CD8-positive, alpha-beta memory T cell (primary cell): ENCODE results near the gene ACOX2. TPM values are rescaled to one million over a fixed set of nuclear protein-coding genes. Genes with fewer than 3 reads are reported as not detected.

Experiments
- CTCF ChIA-PET: fragments of 350-600 bp; sonication (Branson Sonifier 250); formaldehyde crosslinking; loops from one replicate; lab custom pipeline; 2021; ENCODE audit warnings: antibody characterized with exemption; lab: Charles Lee
- POLR2A ChIA-PET: fragments of 350-600 bp; sonication (Branson Sonifier 250); formaldehyde crosslinking; loops from one replicate; lab custom pipeline; 2021; ENCODE audit warnings: antibody characterized with exemption; lab: Charles Lee
- DNase-seq, 5 donors: peaks; one replicate each; pipeline versions ENCODE4 v3.0.0 to v3.0.0-alpha.2; 2020 to 2022; ENCODE audit warnings: mixed read lengths in 1 of 5
- H3K27ac ChIP-seq: one replicate; pipeline ENCODE4 v1.7.0; 2013; ENCODE audit warnings: low read depth, mild to moderate bottlenecking, low read length, moderate library complexity
- H3K27me3 ChIP-seq: 2 replicates; pipeline ENCODE4 v1.7.0; 2013; ENCODE audit warnings: low read length, mild to moderate bottlenecking; ENCODE audit not compliant: insufficient read depth, poor library complexity, severe bottlenecking
- H3K36me3 ChIP-seq: 2 replicates; pipeline ENCODE4 v1.7.0; 2013; ENCODE audit warnings: mild to moderate bottlenecking, low read length, moderate library complexity; ENCODE audit not compliant: insufficient read depth
- H3K4me1 ChIP-seq: 2 replicates; pipeline ENCODE4 v1.7.0; 2013; ENCODE audit warnings: mild to moderate bottlenecking, low read length, moderate library complexity; ENCODE audit not compliant: insufficient read depth
- H3K4me3 ChIP-seq: 2 replicates; pipeline ENCODE4 v1.7.0; 2013; ENCODE audit warnings: mild to moderate bottlenecking, low read length
- H3K9me3 ChIP-seq: 2 replicates; pipeline ENCODE4 v1.7.0; 2013; ENCODE audit warnings: mild to moderate bottlenecking, low read length
- H3K27ac Mint-ChIP-seq, 8 donors: one replicate each; pipeline ENCODE4 v1.8.0; 2020 to 2021; ENCODE audit warnings: mixed read lengths in 8 of 8, mild to moderate bottlenecking in 6 of 8, inconsistent platforms in 3 of 8, moderate library complexity in 3 of 8
- H3K27me3 Mint-ChIP-seq, 2 donors: one replicate each; pipeline ENCODE4 v1.8.0; 2020 to 2021; ENCODE audit warnings: mixed read lengths in 2 of 2, mild to moderate bottlenecking in 1 of 2, moderate library complexity in 1 of 2
- H3K36me3 Mint-ChIP-seq, 3 donors: one replicate each; pipeline ENCODE4 v1.8.0; 2020 to 2021; ENCODE audit warnings: mixed read lengths in 3 of 3, inconsistent platforms in 1 of 3, mild to moderate bottlenecking in 1 of 3
- H3K4me1 Mint-ChIP-seq, 3 donors: one replicate each; pipeline ENCODE4 v1.8.0; 2020 to 2021; ENCODE audit warnings: mixed read lengths in 3 of 3, inconsistent platforms in 1 of 3, mild to moderate bottlenecking in 1 of 3
- H3K4me3 Mint-ChIP-seq, 7 donors: one replicate each; pipeline ENCODE4 v1.8.0; 2020 to 2021; ENCODE audit warnings: mixed read lengths in 7 of 7, mild to moderate bottlenecking in 6 of 7, moderate library complexity in 4 of 7, inconsistent platforms in 2 of 7
- H3K9me3 Mint-ChIP-seq, 5 donors: one replicate each; pipeline ENCODE4 v1.8.0; 2020 to 2022; ENCODE audit warnings: mixed read lengths in 5 of 5, mild to moderate bottlenecking in 3 of 5, moderate library complexity in 2 of 5, inconsistent platforms in 1 of 5
- polyA plus RNA-seq: library from polyadenylated mRNA; unstranded; fragments of 300-500 nt; fragmentation: Illumina TruSeq; gene quantifications from one replicate; pipeline ENCODE4 v1.2.3, GENCODE V29; 2021
- total RNA-seq, 2 experiments: library from RNA; stranded (reverse); gene quantifications; one replicate each; pipeline ENCODE4 v1.2.3, GENCODE V29; 2021

Gene ACOX2
- total and polyA plus RNA-seq, 3 experiments from 2014 or later: not detected

- H3K9me3 Mint-ChIP-seq: no peaks in the 10 kb centered on the region
- H3K4me3 Mint-ChIP-seq: peak overlapping the region; percentile 8 to 81 (median 69)
- peak in 2 of 5 donors; percentile 64 to 72 for DNase-seq
- CTCF ChIA-PET: interaction anchor here (0.7 to 7.1 kb wide), 10 partner anchors 8 to 165 kb away, joined by 3 to 57 read pairs (median 4); partner anchors contain the start of genes HTD2, KCTD6, PDHB and RPP14
- no peaks in the 10 kb centered on the region for H3K27me3 Mint-ChIP-seq
- H3K9me3 ChIP-seq: no peaks in the 10 kb centered on the region
- POLR2A ChIA-PET: interaction anchor here (0.6 to 1.6 kb wide), 3 partner anchors 8 to 21 kb away, joined by 3 to 14 read pairs (median 8); partner anchors contain the start of gene KCTD6
- no peaks in the 10 kb centered on the region for H3K27me3 ChIP-seq
- peaks cover 48 to 59% (median 48%) of the 10 kb centered on the region in 3 donors for H3K4me1 Mint-ChIP-seq
- peaks cover 26% of the 10 kb centered on the region for H3K4me1 ChIP-seq
- H3K4me3 ChIP-seq: no peak overlapping the region
- H3K36me3 ChIP-seq: no peaks in the 10 kb centered on the region
- H3K36me3 Mint-ChIP-seq: no peaks in the 10 kb centered on the region
- H3K27ac ChIP-seq: peak overlapping the region; percentile 22
- peak overlapping the region; percentile 49 to 95 (median 88) for H3K27ac Mint-ChIP-seq
Observed at GRCh38 chr3:58471025-58471887, 65.7 kb downstream of the ACOX2 start.

- POLR2A ChIA-PET: interaction anchor here (1.4 to 1.6 kb wide), 2 partner anchors 21 to 22 kb away, joined by 3 to 8 read pairs; partner anchors contain the start of gene KCTD6
- H3K27me3 ChIP-seq: no peaks in the 10 kb centered on the region
- Mint-ChIP-seq H3K9me3 (no peaks in the 10 kb centered on the region), H3K4me1 (peaks cover 48 to 59% (median 48%) of the 10 kb centered on the region in 3 donors), H3K27ac (peak overlapping the region; percentile 57 to 95 (median 88)), H3K4me3 (peak overlapping the region in 3 of 7 donors; percentile 69 to 78 (median 74)), H3K27me3 (no peaks in the 10 kb centered on the region), H3K36me3 (no peaks in the 10 kb centered on the region)
- CTCF ChIA-PET: interaction anchor here (0.6 to 7.1 kb wide), 6 partner anchors 22 to 164 kb away, joined by 3 to 57 read pairs (median 3); partner anchors contain the start of genes HTD2, KCTD6 and RPP14
- H3K27ac ChIP-seq: no peak overlapping the region
- H3K4me3 ChIP-seq: no peak overlapping the region
- H3K9me3 ChIP-seq: no peaks in the 10 kb centered on the region
- DNase-seq: no peak
- peaks cover 26% of the 10 kb centered on the region for H3K4me1 ChIP-seq
- no peaks in the 10 kb centered on the region for H3K36me3 ChIP-seq
Observed at GRCh38 chr3:58470363-58471024, 66.5 kb downstream of the ACOX2 start.

GRCh38 chr3:58469096-58469495 lies 67.9 kb downstream of the ACOX2 start:
- Mint-ChIP-seq H3K9me3 (no peaks in the 10 kb centered on the region), H3K4me3 (no peak overlapping the region), H3K27ac (peak overlapping the region in 3 of 8 donors; percentile 11 to 74 (median 21)), H3K27me3 (no peaks in the 10 kb centered on the region), H3K36me3 (no peaks in the 10 kb centered on the region), H3K4me1 (peaks cover 35 to 50% (median 36%) of the 10 kb centered on the region in 3 donors)
- no peak overlapping the region for H3K4me3 ChIP-seq
- POLR2A ChIA-PET: no interaction called here
- H3K4me1 ChIP-seq: peaks cover 23% of the 10 kb centered on the region
- H3K27me3 ChIP-seq: no peaks in the 10 kb centered on the region
- H3K27ac ChIP-seq: no peak overlapping the region
- no peaks in the 10 kb centered on the region for H3K9me3 ChIP-seq
- no peaks in the 10 kb centered on the region for H3K36me3 ChIP-seq
- CTCF ChIA-PET: interaction anchor here (0.9 to 7.1 kb wide), 2 partner anchors 12 to 24 kb away, joined by 3 to 57 read pairs; partner anchors contain the start of gene KCTD6
- DNase-seq: no peak

GRCh38 chr3:58466899-58467563 lies 70.0 kb downstream of the ACOX2 start:
- Mint-ChIP-seq H3K4me1 (peaks cover 26 to 40% (median 30%) of the 10 kb centered on the region in 3 donors), H3K27me3 (no peaks in the 10 kb centered on the region), H3K4me3 (no peak overlapping the region), H3K27ac (peak overlapping the region in 2 of 8 donors; percentile 11 to 13), H3K9me3 (no peaks in the 10 kb centered on the region), H3K36me3 (no peaks in the 10 kb centered on the region)
- H3K4me1 ChIP-seq: peaks cover 25% of the 10 kb centered on the region
- DNase-seq: no peak
- H3K27me3 ChIP-seq: no peaks in the 10 kb centered on the region
- ChIA-PET POLR2A (no interaction called here), CTCF (interaction anchor here (1.8 kb wide), 1 partner anchor 24 kb away, joined by 6 read pairs; the partner anchor contains the start of gene KCTD6)
- H3K9me3 ChIP-seq: no peaks in the 10 kb centered on the region
- H3K36me3 ChIP-seq: no peaks in the 10 kb centered on the region
- H3K27ac ChIP-seq: no peak overlapping the region
- no peak overlapping the region for H3K4me3 ChIP-seq

- Mint-ChIP-seq H3K4me1 (peaks cover 9 to 20% (median 12%) of the 10 kb centered on the region in 3 donors), H3K9me3 (no peaks in the 10 kb centered on the region), H3K27ac (peak overlapping the region in 1 of 8 donors; percentile 51), H3K4me3 (no peak overlapping the region), H3K27me3 (no peaks in the 10 kb centered on the region), H3K36me3 (no peaks in the 10 kb centered on the region)
- no peak for DNase-seq
- ChIA-PET CTCF (interaction anchor here (1.8 kb wide), 2 partner anchors 26 to 27 kb away, joined by 6 to 9 read pairs; partner anchors contain the start of gene KCTD6), POLR2A (no interaction called here)
- Histone ChIP-seq H3K9me3 (no peaks in the 10 kb centered on the region), H3K4me1 (peaks cover 9% of the 10 kb centered on the region), H3K27me3 (no peaks in the 10 kb centered on the region), H3K36me3 (no peaks in the 10 kb centered on the region), H3K27ac (no peak overlapping the region), H3K4me3 (no peak overlapping the region)
Observed at GRCh38 chr3:58464866-58465265, 72.1 kb downstream of the ACOX2 start.

GRCh38 chr3:58463942-58464271 lies 73.1 kb downstream of the ACOX2 start:
- Histone ChIP-seq H3K4me1 (peaks cover 9% of the 10 kb centered on the region), H3K36me3 (no peaks in the 10 kb centered on the region), H3K9me3 (no peaks in the 10 kb centered on the region), H3K4me3 (no peak overlapping the region), H3K27me3 (no peaks in the 10 kb centered on the region), H3K27ac (no peak overlapping the region)
- Mint-ChIP-seq H3K27me3 (no peaks in the 10 kb centered on the region), H3K9me3 (no peaks in the 10 kb centered on the region), H3K27ac (peak overlapping the region in 5 of 8 donors; percentile 66 to 88 (median 80)), H3K4me1 (peaks cover 9 to 14% (median 10%) of the 10 kb centered on the region in 3 donors), H3K36me3 (no peaks in the 10 kb centered on the region), H3K4me3 (peak overlapping the region in 5 of 7 donors; percentile 6 to 67 (median 49))
- POLR2A ChIA-PET: interaction anchor here (1.3 kb wide), 1 partner anchor 67 kb away, joined by 4 read pairs; no protein-coding TSS in a partner anchor
- CTCF ChIA-PET: interaction anchor here (1.0 to 1.8 kb wide), 15 partner anchors 8 to 167 kb away, joined by 3 to 10 read pairs (median 5); partner anchors contain the start of genes HTD2, KCTD6, PDHB and RPP14
- DNase-seq: no peak
